Kidney (tissue), 2 donors: ENCODE data around the gene NDUFB2. TPM values are rescaled to one million over a fixed set of nuclear protein-coding genes. Genes with fewer than 3 reads are reported as not detected.

Experiments
- polyA plus RNA-seq: library from polyadenylated mRNA; stranded (reverse); fragments of 350-450 nt; fragmentation: Illumina TruSeq; extraction: RNeasy Lipid Tissue Mini Kit (QIAGEN cat#74804); gene quantifications from one replicate; pipeline ENCODE4 v1.2.3, GENCODE V29; 2014; ENCODE audit warnings: low read depth, low replicate concordance; ENCODE audit not compliant: insufficient read depth
- total RNA-seq: library from RNA; stranded (reverse); fragmentation: NEBNext Ultra II Directional; extraction: Animal tissue kit (Norgen Biotek cat#: 25700); gene quantifications from one replicate; pipeline ENCODE4 v1.2.1, GENCODE V29; 2021
- donor health status: DM: yes; HTN: yes; CAD: no.

The NDUFB2 gene
- total and polyA plus RNA-seq, 2 donors from 2014 or later: 255 to 998 TPM

Other genes starting within 250 kb of the NDUFB2 start
- 106 TPM for gene MKRN1, start 217.2 kb upstream of the NDUFB2 start, total RNA-seq
- gene MKRN1, start 217.2 kb upstream of the NDUFB2 start, polyA plus RNA-seq: 48.8 TPM
- gene DENND2A, start 55.9 kb upstream of the NDUFB2 start, total RNA-seq: 18.0 TPM
- gene DENND2A, start 55.9 kb upstream of the NDUFB2 start, polyA plus RNA-seq: 6.5 TPM
- gene ADCK2, start 23.8 kb upstream of the NDUFB2 start, total RNA-seq: 18.7 TPM
- 18.8 TPM for gene ADCK2, start 23.8 kb upstream of the NDUFB2 start, polyA plus RNA-seq
- gene BRAF, start 228.2 kb downstream of the NDUFB2 start, total RNA-seq: 43.9 TPM
- 8.0 TPM for gene BRAF, start 228.2 kb downstream of the NDUFB2 start, polyA plus RNA-seq